Muscle layer of colon (tissue), 2 donors: ENCODE results near the gene ADAM12.

Experiments
- H3K27ac ChIP-seq: one replicate; pipeline ENCODE4 v1.7.0; 2013; ENCODE audit warnings: low read depth, mild to moderate bottlenecking, low read length, moderate library complexity
- H3K27me3 ChIP-seq, 2 donors: one replicate each; pipeline ENCODE4 v1.7.0; 2013; ENCODE audit warnings: low read length in 2 of 2, mild to moderate bottlenecking in 2 of 2; ENCODE audit not compliant: insufficient read depth in 2 of 2, control insufficient read depth in 1 of 2
- H3K36me3 ChIP-seq: one replicate; pipeline ENCODE4 v1.7.0; 2013; ENCODE audit warnings: mild to moderate bottlenecking, low read length; ENCODE audit not compliant: insufficient read depth
- H3K4me1 ChIP-seq: one replicate; pipeline ENCODE4 v1.7.0; 2013; ENCODE audit warnings: mild to moderate bottlenecking, low read length; ENCODE audit not compliant: insufficient read depth
- H3K4me3 ChIP-seq, 2 donors: one replicate each; pipeline ENCODE4 v1.7.0; 2013; ENCODE audit warnings: low read length in 2 of 2, low read depth in 1 of 2, mild to moderate bottlenecking in 1 of 2, moderate library complexity in 1 of 2
- H3K9ac ChIP-seq: one replicate; pipeline ENCODE4 v1.7.0; 2013; ENCODE audit warnings: low read length
- H3K9me3 ChIP-seq: one replicate; pipeline ENCODE4 v1.7.0; 2013; ENCODE audit warnings: mild to moderate bottlenecking, low read length
- donor health status: abdominal sarcoma.
- donor health status: Adenocarcinoma of cecum.

Gene ADAM12

GRCh38 chr10:126387931-126388911 is at the start of gene ADAM12:
Gene ADAM12 (minus strand): TSS chr10:126388477. CDS start chr10:126388145, 332 bp downstream.
- peaks cover 6% of the 10 kb centered on the region for H3K4me1 ChIP-seq
- peaks cover 6 to 17% of the 10 kb centered on the region in 2 donors for H3K27me3 ChIP-seq
- H3K9me3 ChIP-seq = no peaks in the 10 kb centered on the region
- peak within 1 kb of the TSS; percentile 23 to 37 for H3K4me3 ChIP-seq
- H3K27ac ChIP-seq = no peak within 1 kb of the TSS
- no peaks in the 10 kb centered on the region for H3K36me3 ChIP-seq
- no peak within 1 kb of the TSS for H3K9ac ChIP-seq

GRCh38 chr10:126437635-126438406 is 49.5 kb upstream of the ADAM12 start:
- H3K27me3 ChIP-seq = no peaks in the 10 kb centered on the region
- H3K4me3 ChIP-seq = no peak overlapping the region
- H3K4me1 ChIP-seq = no peaks in the 10 kb centered on the region
- no peak overlapping the region for H3K27ac ChIP-seq
- no peak overlapping the region for H3K9ac ChIP-seq
- no peaks in the 10 kb centered on the region for H3K36me3 ChIP-seq
- H3K9me3 ChIP-seq = no peaks in the 10 kb centered on the region

GRCh38 chr10:126434235-126434634 is 46.0 kb upstream of the ADAM12 start:
- Histone ChIP-seq H3K27ac (no peak overlapping the region), H3K4me3 (no peak overlapping the region), H3K9ac (no peak overlapping the region), H3K9me3 (no peaks in the 10 kb centered on the region), H3K4me1 (no peaks in the 10 kb centered on the region), H3K27me3 (no peaks in the 10 kb centered on the region), H3K36me3 (no peaks in the 10 kb centered on the region)

- H3K36me3 ChIP-seq = no peaks in the 10 kb centered on the region
- no peak overlapping the region for H3K9ac ChIP-seq
- no peaks in the 10 kb centered on the region for H3K4me1 ChIP-seq
- no peaks in the 10 kb centered on the region for H3K9me3 ChIP-seq
- H3K27me3 ChIP-seq = no peaks in the 10 kb centered on the region
- no peak overlapping the region for H3K27ac ChIP-seq
- H3K4me3 ChIP-seq = no peak overlapping the region
Measured at GRCh38 chr10:126433351-126433750, 45.1 kb upstream of the ADAM12 start.

GRCh38 chr10:126432507-126432906 is 44.2 kb upstream of the ADAM12 start:
- Histone ChIP-seq H3K27me3 (no peaks in the 10 kb centered on the region), H3K36me3 (no peaks in the 10 kb centered on the region), H3K27ac (no peak overlapping the region), H3K9ac (no peak overlapping the region), H3K4me3 (no peak overlapping the region), H3K9me3 (no peaks in the 10 kb centered on the region), H3K4me1 (no peaks in the 10 kb centered on the region)

GRCh38 chr10:126431816-126432215 is 43.5 kb upstream of the ADAM12 start:
- H3K9me3 ChIP-seq = no peaks in the 10 kb centered on the region
- H3K27ac ChIP-seq = no peak overlapping the region
- H3K36me3 ChIP-seq = no peaks in the 10 kb centered on the region
- no peak overlapping the region for H3K9ac ChIP-seq
- no peak overlapping the region for H3K4me3 ChIP-seq
- H3K4me1 ChIP-seq = no peaks in the 10 kb centered on the region
- no peaks in the 10 kb centered on the region for H3K27me3 ChIP-seq

GRCh38 chr10:126430512-126430911 is 42.2 kb upstream of the ADAM12 start:
- Histone ChIP-seq H3K27me3 (no peaks in the 10 kb centered on the region), H3K4me1 (no peaks in the 10 kb centered on the region), H3K4me3 (no peak overlapping the region), H3K27ac (no peak overlapping the region), H3K36me3 (no peaks in the 10 kb centered on the region), H3K9ac (no peak overlapping the region), H3K9me3 (no peaks in the 10 kb centered on the region)

- no peak overlapping the region for H3K27ac ChIP-seq
- H3K4me1 ChIP-seq = no peaks in the 10 kb centered on the region
- H3K9ac ChIP-seq = no peak overlapping the region
- no peak overlapping the region for H3K4me3 ChIP-seq
- H3K27me3 ChIP-seq = no peaks in the 10 kb centered on the region
- H3K9me3 ChIP-seq = no peaks in the 10 kb centered on the region
- no peaks in the 10 kb centered on the region for H3K36me3 ChIP-seq
Measured at GRCh38 chr10:126429275-126429674, 41.0 kb upstream of the ADAM12 start.

- H3K4me3 ChIP-seq = no peak overlapping the region
- no peaks in the 10 kb centered on the region for H3K36me3 ChIP-seq
- H3K27me3 ChIP-seq = no peaks in the 10 kb centered on the region
- H3K9me3 ChIP-seq = peaks cover 7% of the 10 kb centered on the region
- no peak overlapping the region for H3K27ac ChIP-seq
- no peaks in the 10 kb centered on the region for H3K4me1 ChIP-seq
- no peak overlapping the region for H3K9ac ChIP-seq
Measured at GRCh38 chr10:126425489-126426065, 37.3 kb upstream of the ADAM12 start.

GRCh38 chr10:126425032-126425431 is 36.8 kb upstream of the ADAM12 start:
- Histone ChIP-seq H3K27me3 (no peaks in the 10 kb centered on the region), H3K27ac (no peak overlapping the region), H3K4me1 (no peaks in the 10 kb centered on the region), H3K9me3 (peaks cover 7% of the 10 kb centered on the region), H3K4me3 (no peak overlapping the region), H3K9ac (no peak overlapping the region), H3K36me3 (no peaks in the 10 kb centered on the region)

- Histone ChIP-seq H3K27me3 (no peaks in the 10 kb centered on the region), H3K9ac (no peak overlapping the region), H3K27ac (no peak overlapping the region), H3K9me3 (peaks cover 11% of the 10 kb centered on the region), H3K4me3 (no peak overlapping the region), H3K4me1 (no peaks in the 10 kb centered on the region), H3K36me3 (no peaks in the 10 kb centered on the region)
Measured at GRCh38 chr10:126423732-126424491, 35.6 kb upstream of the ADAM12 start.
